OCI-LY3 (cell line): ENCODE results near the gene STYK1.
A peak's percentile ranks its signal among the peaks of the same experiment; 100 is the strongest.

Experiments used
- H2AFZ ChIP-seq: fragments of 200-600, 300-600 bp; shearing (Covaris generic); 2 replicates; pipeline ENCODE4 v1.6.0; 2014; ENCODE audit warnings: antibody characterized with exemption, low read depth, low read length
- H3K27ac ChIP-seq: fragments of 200-600, 300-600 bp; sonication (generic); 2 replicates; pipeline ENCODE4 v1.5.1; 2014; ENCODE audit warnings: mild to moderate bottlenecking, low read length, moderate library complexity, mixed read lengths
- H3K27me3 ChIP-seq: fragments of 200-600, 300-600 bp; sonication (generic); 2 replicates; pipeline ENCODE4 v1.6.1; 2014; ENCODE audit warnings: low read depth, low read length, mixed read lengths
- H3K36me3 ChIP-seq: fragments of 200-600, 300-600 bp; sonication (generic); replicated peaks from 2 replicates; pipeline ENCODE3; 2014; ENCODE audit warnings: low read depth, low read length, mixed read lengths
- H3K4me1 ChIP-seq: fragments of 300-600, 200-600 bp; sonication (generic); 2 replicates; pipeline ENCODE4 v1.6.1; 2014; ENCODE audit warnings: low read length, mixed read lengths
- H3K4me2 ChIP-seq: fragments of 200-600, 300-600 bp; sonication (generic); 2 replicates; pipeline ENCODE4 v1.6.1; 2014; ENCODE audit warnings: low read length, mixed read lengths
- H3K4me3 ChIP-seq: fragments of 300-600, 200-600 bp; sonication (generic); 2 replicates; pipeline ENCODE4 v1.5.1; 2014; ENCODE audit warnings: antibody characterized with exemption, mild to moderate bottlenecking, low read length, moderate library complexity
- H3K79me2 ChIP-seq: fragments of 300-600, 200-600 bp; shearing (Covaris generic); 2 replicates; pipeline ENCODE4 v1.6.1; 2014; ENCODE audit warnings: mild to moderate bottlenecking, low read length, mixed read lengths
- H3K9ac ChIP-seq: fragments of 300-600, 200-600 bp; shearing (Covaris generic); 2 replicates; pipeline ENCODE4 v1.6.0; 2014; ENCODE audit warnings: mild to moderate bottlenecking, low read length, moderate library complexity
- H3K9me3 ChIP-seq: fragments of 200-600, 300-600 bp; shearing (Covaris generic); 2 replicates; pipeline ENCODE4 v1.6.1; 2014; ENCODE audit warnings: low read length, mixed read lengths; ENCODE audit not compliant: insufficient read depth
- H4K20me1 ChIP-seq: fragments of 200-600, 300-600 bp; sonication (generic); 2 replicates; pipeline ENCODE4 v1.6.1; 2016; ENCODE audit warnings: low read length, mixed read lengths; ENCODE audit not compliant: insufficient read depth
- EZH2phosphoT487 ChIP-seq: fragments of 200-600 bp; shearing (Covaris generic); IDR thresholded peaks from 2 replicates; pipeline ENCODE4 v1.6.1; 2018; ENCODE audit warnings: antibody characterized with exemption, mixed run types, low read depth
- TF ChIP-seq, protein P1 (sequence below): fragments of 200-600, 300-600 bp; sonication (generic); IDR thresholded peaks from 2 replicates; pipeline ENCODE4 v1.5.1; 2014; ENCODE audit warnings: antibody characterized with exemption, low read length, low read depth

Gene STYK1

DNA sequence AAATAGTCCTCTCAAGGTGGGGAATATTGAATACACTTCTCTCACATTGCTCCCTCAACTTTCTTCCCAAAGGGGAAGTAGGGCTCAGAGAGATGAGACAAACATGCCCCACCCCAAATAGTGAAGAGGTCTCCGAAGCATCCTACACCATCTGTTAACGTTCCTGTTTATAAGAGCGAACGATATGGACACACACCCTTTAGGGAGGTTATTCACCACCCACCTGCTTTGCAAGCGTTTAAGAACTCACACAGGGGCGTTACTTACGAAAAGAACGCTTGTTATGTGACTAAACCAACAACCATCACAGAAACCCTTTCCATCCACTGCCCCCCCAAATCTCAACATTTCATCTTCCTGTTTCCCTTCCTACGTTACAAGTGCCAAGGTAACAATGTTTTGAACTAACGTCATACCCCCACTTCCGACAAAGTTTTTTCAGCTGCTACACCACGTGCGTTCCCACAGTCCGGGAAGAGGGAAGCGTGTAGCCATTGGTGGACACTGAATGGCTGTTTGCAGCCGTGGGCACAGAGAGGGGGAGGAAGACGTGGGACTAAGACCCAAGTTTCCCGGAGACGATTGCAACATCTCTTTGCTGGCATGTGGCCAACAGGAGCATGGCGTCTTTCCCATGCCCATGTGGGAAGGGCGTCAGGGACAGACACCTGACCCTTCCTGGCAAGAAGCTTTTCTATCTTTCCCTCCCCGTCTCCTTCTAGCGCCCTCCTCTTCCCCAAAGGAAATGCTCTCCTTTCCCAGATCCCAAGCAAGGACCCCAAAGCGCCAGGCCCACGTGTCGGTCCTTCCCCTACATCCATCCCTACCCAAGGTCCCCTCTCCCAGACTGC, 48.0 kb upstream of the STYK1 start:
- Histone ChIP-seq H3K4me2 (peak overlapping the region; percentile 97), H3K4me1 (peaks cover 35% of the 10 kb centered on the region), H3K27ac (peak overlapping the region; percentile 63)

DNA sequence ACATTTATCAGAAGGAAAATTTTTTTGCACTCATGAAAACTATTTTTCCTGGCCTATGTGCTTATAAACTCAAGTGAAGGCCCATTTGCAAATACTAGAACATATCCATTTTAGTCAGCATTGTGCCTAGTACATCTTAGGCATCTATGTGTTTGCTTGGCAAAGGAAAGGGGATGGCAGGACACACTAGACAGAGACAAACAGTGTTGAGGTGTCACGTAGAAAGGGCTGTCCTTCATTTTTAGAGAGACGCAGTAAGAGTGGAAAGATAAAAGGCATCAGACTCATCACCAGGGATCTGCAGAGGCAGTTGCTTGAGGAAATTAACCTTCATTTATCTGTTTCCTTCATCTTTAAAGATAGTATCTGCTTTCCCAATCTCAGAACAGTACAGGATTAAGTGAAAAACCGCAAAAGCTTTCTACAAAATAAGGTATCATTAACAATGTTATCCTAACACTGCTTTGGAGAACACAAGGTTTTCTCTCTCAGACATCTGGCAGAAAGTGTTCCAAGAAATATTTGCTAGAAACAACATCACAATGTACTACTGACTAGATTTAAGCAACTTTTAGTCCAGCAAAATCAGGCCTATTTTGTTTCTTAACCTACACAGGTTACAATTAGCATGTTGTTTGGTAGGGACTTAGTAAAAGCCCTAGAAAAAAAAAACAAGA, 47.3 kb upstream of the STYK1 start:
- H3K4me1 ChIP-seq, result peaks cover 35% of the 10 kb centered on the region
- H3K4me2 ChIP-seq, result peak overlapping the region; percentile 97
- peak overlapping the region; percentile 98 for H3K4me3 ChIP-seq
- peaks cover 15% of the 10 kb centered on the region for H3K36me3 ChIP-seq
- H4K20me1 ChIP-seq, result peaks cover 39% of the 10 kb centered on the region
- H3K79me2 ChIP-seq, result peaks cover 83% of the 10 kb centered on the region
- H3K9me3 ChIP-seq, result no peaks in the 10 kb centered on the region
- peak overlapping the region; percentile 95 for H3K9ac ChIP-seq
- peak overlapping the region; percentile 63 for H3K27ac ChIP-seq
- 0 out of 2 replicates have a peak, but pooled peaks cover 3% of the 10 kb centered on the region for H3K27me3 ChIP-seq
- no peak overlapping the region for H2AFZ ChIP-seq
- TF ChIP-seq EZH2phosphoT487, result no peak
- TF ChIP-seq, protein P1, sequence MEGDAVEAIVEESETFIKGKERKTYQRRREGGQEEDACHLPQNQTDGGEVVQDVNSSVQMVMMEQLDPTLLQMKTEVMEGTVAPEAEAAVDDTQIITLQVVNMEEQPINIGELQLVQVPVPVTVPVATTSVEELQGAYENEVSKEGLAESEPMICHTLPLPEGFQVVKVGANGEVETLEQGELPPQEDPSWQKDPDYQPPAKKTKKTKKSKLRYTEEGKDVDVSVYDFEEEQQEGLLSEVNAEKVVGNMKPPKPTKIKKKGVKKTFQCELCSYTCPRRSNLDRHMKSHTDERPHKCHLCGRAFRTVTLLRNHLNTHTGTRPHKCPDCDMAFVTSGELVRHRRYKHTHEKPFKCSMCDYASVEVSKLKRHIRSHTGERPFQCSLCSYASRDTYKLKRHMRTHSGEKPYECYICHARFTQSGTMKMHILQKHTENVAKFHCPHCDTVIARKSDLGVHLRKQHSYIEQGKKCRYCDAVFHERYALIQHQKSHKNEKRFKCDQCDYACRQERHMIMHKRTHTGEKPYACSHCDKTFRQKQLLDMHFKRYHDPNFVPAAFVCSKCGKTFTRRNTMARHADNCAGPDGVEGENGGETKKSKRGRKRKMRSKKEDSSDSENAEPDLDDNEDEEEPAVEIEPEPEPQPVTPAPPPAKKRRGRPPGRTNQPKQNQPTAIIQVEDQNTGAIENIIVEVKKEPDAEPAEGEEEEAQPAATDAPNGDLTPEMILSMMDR, result no peak

More for the DNA sequence above, 48.0 kb upstream of the STYK1 start:
- Histone ChIP-seq H3K4me3 (peak overlapping the region; percentile 98), H3K9ac (peak overlapping the region; percentile 95), H3K9me3 (no peaks in the 10 kb centered on the region), H4K20me1 (peaks cover 36% of the 10 kb centered on the region), H3K79me2 (peaks cover 75% of the 10 kb centered on the region), H2AFZ (peak overlapping the region; percentile 66), H3K27me3 (0 out of 2 replicates have a peak, but pooled peaks cover 3% of the 10 kb centered on the region), H3K36me3 (peaks cover 11% of the 10 kb centered on the region)
- TF ChIP-seq, protein P1, result no peak
- TF ChIP-seq EZH2phosphoT487, result no peak

DNA sequence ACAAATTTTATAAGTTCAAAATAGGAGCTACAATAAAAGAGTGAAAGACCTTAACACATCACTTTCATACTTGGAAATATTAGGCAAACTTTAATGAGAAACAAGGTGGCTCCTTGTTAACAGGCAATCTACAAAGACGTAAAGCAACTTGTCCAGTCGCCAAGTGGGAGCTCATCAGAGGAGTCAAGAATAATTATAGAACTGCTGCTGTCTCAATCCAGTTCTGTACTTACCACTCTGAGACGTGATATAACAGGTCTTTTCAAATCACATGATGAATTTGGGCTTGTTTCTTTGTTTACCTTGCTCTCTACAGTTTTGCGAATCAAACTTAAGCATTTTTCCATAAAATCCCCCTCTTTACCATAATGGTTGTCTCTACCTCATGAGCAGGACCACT, 45.6 kb upstream of the STYK1 start:
- H3K36me3 ChIP-seq, result peaks cover 23% of the 10 kb centered on the region
- H3K27me3 ChIP-seq, result no peaks in the 10 kb centered on the region
- H3K27ac ChIP-seq, result no peak overlapping the region
- no peak overlapping the region for H3K9ac ChIP-seq
- no peak overlapping the region for H3K4me3 ChIP-seq
- H3K79me2 ChIP-seq, result peaks cover 89% of the 10 kb centered on the region
- no peak for TF ChIP-seq EZH2phosphoT487
- TF ChIP-seq, protein P1, result no peak
- H2AFZ ChIP-seq, result no peak overlapping the region
- H4K20me1 ChIP-seq, result peaks cover 39% of the 10 kb centered on the region
- H3K4me1 ChIP-seq, result peaks cover 34% of the 10 kb centered on the region
- H3K4me2 ChIP-seq, result 0 out of 2 replicates have a peak overlapping the region, but pooled peaks have one; percentile 4
- no peaks in the 10 kb centered on the region for H3K9me3 ChIP-seq

DNA sequence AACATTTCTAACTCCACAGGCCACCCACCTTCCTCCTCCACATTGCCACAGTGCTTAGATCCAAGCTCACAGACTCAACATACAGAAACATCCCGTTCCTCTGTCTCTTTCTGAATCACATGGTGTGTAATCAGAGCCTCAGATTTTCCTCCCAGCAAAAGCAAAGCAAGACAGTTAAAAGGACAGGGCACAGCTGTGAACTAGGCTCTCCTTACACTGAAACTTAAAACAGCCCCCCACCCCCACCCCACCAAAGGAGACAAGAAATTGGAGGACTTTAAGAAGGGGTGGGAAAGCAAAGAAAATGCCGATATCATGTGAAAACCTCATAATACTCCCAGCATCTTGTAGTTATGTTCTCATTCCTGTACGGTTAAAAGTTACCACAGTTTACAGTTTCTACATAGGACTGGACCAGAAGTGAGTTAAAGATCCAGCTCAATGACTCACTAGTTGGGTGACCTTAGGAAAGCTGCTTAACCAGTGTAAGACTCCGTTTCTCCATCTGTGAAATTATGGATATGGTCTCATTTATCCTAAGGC, 44.5 kb upstream of the STYK1 start:
- TF ChIP-seq, protein P1, result no peak
- no peak for TF ChIP-seq EZH2phosphoT487
- H3K36me3 ChIP-seq, result peaks cover 34% of the 10 kb centered on the region

More for the DNA sequence above, 44.5 kb upstream of the STYK1 start:
- Histone ChIP-seq H3K9me3 (no peaks in the 10 kb centered on the region), H2AFZ (no peak overlapping the region), H3K4me1 (peaks cover 27% of the 10 kb centered on the region), H3K4me3 (no peak overlapping the region), H3K4me2 (no peak overlapping the region), H3K27ac (no peak overlapping the region), H4K20me1 (peaks cover 39% of the 10 kb centered on the region), H3K9ac (no peak overlapping the region), H3K79me2 (peaks cover 79% of the 10 kb centered on the region), H3K27me3 (no peaks in the 10 kb centered on the region)
